ENCODE measurements around the gene NFKBIL1.
A peak's percentile ranks its signal among the peaks of the same experiment; 100 is the strongest.

NFKBIL1 gene

DNA sequence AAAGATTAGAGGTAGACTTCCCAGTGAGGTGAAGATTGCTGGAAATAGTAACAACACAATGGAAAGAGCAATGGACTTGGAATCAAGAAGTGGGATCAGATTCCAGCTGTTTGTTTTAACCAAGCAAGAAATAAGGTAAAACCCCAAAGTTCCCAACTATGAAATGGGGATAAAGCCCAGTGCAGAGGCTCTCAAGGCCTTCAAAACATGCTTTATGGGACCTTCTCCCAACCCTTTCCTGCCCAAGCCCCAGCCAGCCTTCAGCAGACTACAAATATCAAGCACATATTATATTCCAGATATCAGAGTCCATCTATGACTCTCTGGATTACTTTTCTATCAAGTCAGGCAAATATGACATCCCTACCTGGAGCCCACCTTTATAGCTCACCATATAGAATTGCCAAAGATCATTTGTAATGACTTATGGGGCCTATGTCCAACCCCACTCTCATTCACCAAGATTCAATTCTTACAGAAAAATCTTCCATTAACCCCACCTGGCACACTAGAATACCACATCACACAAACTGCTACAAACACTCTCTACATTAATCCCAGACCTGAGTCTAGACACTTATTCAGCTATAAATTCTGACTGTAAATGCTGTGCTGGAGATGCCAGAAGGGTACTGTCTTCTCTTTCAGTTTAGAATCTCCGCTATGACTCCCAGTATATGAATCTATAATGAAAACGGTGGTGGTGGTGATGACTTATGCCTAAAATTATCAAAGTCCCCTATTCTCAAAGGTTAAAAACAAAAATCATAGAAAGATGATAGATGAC lies 11.7 kb upstream of the NFKBIL1 start:
- no peak overlapping the region for H3K4me3 ChIP-seq (ENCODE audit: low read length)
- TF ChIP-seq CTCF (conservative IDR thresholded peaks at IDR 0.05; ENCODE audit: low read length), result no peak
- DNase-seq (ENCODE audit: low read depth), result no peak

- TF ChIP-seq CTCF (conservative IDR thresholded peaks at IDR 0.05; ENCODE audit: low read length), result no peak
- no peak for DNase-seq (ENCODE audit: low read depth)
- H3K4me3 ChIP-seq (ENCODE audit: low read length), result peak overlapping the region; percentile 72
Observed at GRCh38 chr6:31538805-31539400, 8.5 kb upstream of the NFKBIL1 start.

DNA sequence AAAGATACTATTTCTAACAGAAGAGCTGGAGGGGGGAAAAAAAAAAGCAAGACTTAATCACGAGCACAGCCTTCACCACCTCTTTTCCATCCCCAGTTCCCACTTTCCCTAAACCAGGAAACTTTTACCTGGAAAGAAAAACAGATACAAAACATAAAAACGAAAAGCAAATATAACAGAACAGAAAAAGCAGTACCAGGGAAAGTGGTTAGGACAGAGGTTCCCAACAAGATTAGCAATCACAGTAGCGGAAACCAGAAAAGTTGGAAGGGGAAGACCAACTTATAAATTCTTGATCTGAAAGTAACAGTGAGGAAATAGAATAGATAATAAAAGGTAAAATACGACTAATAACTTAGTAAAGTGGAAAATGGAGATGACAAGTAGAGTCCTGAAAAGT lies 6.8 kb upstream of the NFKBIL1 start:
- TF ChIP-seq CTCF (conservative IDR thresholded peaks at IDR 0.05; ENCODE audit: low read length), result no peak
- peak overlapping the region; percentile 72 for H3K4me3 ChIP-seq (ENCODE audit: low read length)
- DNase-seq (ENCODE audit: low read depth), result no peak

DNA sequence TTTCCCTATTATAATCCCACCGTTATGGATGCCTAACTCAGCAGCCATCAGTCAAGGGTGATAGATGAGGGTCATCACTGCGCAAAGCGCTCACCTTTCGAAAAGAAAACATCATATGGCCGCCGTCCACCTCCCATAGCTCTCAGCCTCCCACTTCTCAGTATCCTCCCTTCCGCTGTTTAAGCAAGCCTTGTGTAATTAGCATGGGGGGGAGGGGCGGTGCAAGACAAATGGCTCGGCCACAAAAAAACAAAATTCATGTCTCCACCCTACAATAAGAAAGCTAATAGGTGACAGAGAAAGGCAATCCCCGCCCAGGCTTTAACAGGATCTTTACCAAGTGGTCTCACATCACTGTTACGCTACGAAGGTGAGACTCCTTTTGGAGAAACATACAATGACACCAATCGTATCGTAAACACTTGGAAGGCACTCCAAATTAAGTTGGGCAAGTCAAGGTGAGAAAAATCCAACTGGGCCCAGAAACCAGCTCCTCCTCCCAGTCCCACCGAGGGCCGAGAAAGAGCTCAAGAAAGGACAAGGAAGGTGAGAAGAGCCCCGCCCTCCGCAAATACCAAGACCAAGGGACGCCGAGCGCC lies 6.2 kb upstream of the NFKBIL1 start:
- TF ChIP-seq CTCF (conservative IDR thresholded peaks at IDR 0.05; ENCODE audit: low read length), result no peak
- peak overlapping the region; percentile 72 for H3K4me3 ChIP-seq (ENCODE audit: low read length)
- DNase-seq (ENCODE audit: low read depth), result peak; percentile 65

DNA sequence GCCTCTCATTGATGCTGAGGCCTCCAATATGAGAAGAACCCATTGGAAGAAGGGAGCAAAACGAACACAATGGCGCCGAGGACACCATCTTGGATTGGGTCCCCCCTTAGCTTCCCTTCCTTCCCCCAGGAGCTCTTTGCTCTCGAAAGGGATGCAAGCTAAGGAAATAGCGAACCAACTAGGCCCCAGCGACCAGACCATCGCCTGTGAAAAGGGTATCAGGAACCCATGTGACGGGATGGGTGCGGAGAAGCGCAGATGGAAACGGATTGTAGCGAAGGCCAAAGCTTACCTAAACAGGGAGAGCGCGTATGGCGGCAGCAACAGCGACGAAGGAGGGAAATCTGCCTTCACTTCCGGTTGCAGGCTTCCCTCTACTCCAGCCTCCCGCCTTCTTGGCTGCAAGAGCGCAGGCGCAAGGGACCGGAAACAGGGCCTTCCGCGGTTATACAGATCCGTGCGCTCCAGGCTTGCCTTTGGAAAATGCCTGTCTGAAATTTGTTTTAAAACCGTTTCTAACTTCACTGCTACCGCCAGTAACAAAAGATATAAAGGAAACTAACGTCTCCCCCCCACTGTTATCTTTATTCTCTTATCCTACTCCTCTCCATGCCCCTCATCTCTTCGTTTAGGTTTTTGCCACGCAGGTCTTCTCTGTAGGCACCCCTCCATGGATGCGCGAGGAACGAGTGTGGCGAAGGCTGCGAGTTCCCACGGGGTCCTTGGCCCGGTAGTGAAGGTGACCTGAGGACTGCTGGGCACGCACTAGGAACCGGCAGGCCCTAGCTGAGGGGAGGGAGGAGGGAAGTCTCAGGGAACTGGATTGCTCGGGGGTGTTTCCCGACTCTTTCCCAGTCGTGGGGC lies 5.5 kb upstream of the NFKBIL1 start, which contains the start of gene DDX39B:
DDX39B (minus strand) TSS at position 346 of the 864 bp plus-strand sequence. CDS start 1,471 bp downstream, outside the sequence.
- TF ChIP-seq CTCF (conservative IDR thresholded peaks at IDR 0.05; ENCODE audit: low read length), result no peak
- peak within 1 kb of the TSS; percentile 72 for H3K4me3 ChIP-seq (ENCODE audit: low read length)
- peak; percentile 97 for DNase-seq (ENCODE audit: low read depth)

DNA sequence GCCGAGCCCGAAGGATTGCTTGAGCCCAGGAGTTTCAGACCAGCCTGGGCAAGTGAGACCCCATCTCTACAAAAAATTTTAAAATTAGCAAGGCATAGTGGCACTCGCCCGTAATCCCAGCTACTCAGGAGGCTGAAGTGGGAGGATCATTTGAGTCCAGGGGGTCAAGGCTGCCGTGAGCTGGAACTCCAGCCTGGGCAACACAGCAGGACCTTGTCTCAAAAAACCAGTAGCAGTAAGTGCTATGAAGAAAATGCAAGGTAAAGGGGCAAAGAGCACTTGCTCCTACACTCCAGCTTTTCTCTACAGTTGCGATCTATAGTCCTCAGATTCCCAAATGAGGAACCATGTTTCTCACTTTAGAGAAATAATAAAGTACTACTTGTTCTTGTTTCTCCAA lies 3.8 kb upstream of the NFKBIL1 start:
- no peak for DNase-seq (ENCODE audit: low read depth)
- H3K4me3 ChIP-seq (ENCODE audit: low read length), result no peak overlapping the region
- no peak for TF ChIP-seq CTCF (conservative IDR thresholded peaks at IDR 0.05; ENCODE audit: low read length)
